Measurements from ENCODE around the gene RACGAP1.
"Not testable (repeated sequence)": the region's sequence is repeated elsewhere in the genome, so short reads cannot be mapped to it uniquely, and the experiment has no call there.

The RACGAP1 gene

GRCh38 chr12:50056639-50056976 is 31.3 kb upstream of the RACGAP1 start:
- no peak for FAIRE-seq

GRCh38 chr12:50055831-50056638 is 30.7 kb upstream of the RACGAP1 start:
- FAIRE-seq = no peak

- FAIRE-seq = no peak
Measured at GRCh38 chr12:50053583-50053982, 28.3 kb upstream of the RACGAP1 start.

GRCh38 chr12:50052964-50053363 is 27.7 kb upstream of the RACGAP1 start:
- FAIRE-seq = no peak

- FAIRE-seq = no peak
Measured at GRCh38 chr12:50052544-50052943, 27.2 kb upstream of the RACGAP1 start.

GRCh38 chr12:50051101-50051806 is 26.0 kb upstream of the RACGAP1 start:
- FAIRE-seq = no peak

GRCh38 chr12:50050410-50051098 is 25.3 kb upstream of the RACGAP1 start:
- FAIRE-seq = no peak

- FAIRE-seq = no peak
Measured at GRCh38 chr12:50050119-50050385, 24.8 kb upstream of the RACGAP1 start.

- FAIRE-seq = no peak
Measured at GRCh38 chr12:50049254-50050118, 24.2 kb upstream of the RACGAP1 start.

- FAIRE-seq = no peak
Measured at GRCh38 chr12:50047693-50048250, 22.5 kb upstream of the RACGAP1 start.

- FAIRE-seq = no peak
Measured at GRCh38 chr12:50043854-50044253, 18.6 kb upstream of the RACGAP1 start.

GRCh38 chr12:50043308-50043707 is 18.0 kb upstream of the RACGAP1 start:
- no peak for FAIRE-seq

- no peak for FAIRE-seq
Measured at GRCh38 chr12:50042693-50043092, 17.4 kb upstream of the RACGAP1 start.

- FAIRE-seq = no peak
Measured at GRCh38 chr12:50041962-50042361, 16.7 kb upstream of the RACGAP1 start.

- no peak for FAIRE-seq
Measured at GRCh38 chr12:50041062-50041860, 16.0 kb upstream of the RACGAP1 start.

GRCh38 chr12:50040657-50041056 is 15.4 kb upstream of the RACGAP1 start:
- no peak for FAIRE-seq

- FAIRE-seq = no peak
Measured at GRCh38 chr12:50039151-50039835, 14.0 kb upstream of the RACGAP1 start.

- FAIRE-seq = no peak
Measured at GRCh38 chr12:50038336-50038735, 13.0 kb upstream of the RACGAP1 start.

GRCh38 chr12:50032854-50033581 is 7.7 kb upstream of the RACGAP1 start:
- no peak for FAIRE-seq

GRCh38 chr12:50032515-50032853 is 7.2 kb upstream of the RACGAP1 start:
- no peak for FAIRE-seq

- not testable (repeated sequence) for FAIRE-seq
Measured at GRCh38 chr12:50030449-50030848, 5.2 kb upstream of the RACGAP1 start.

Measured in islet of Langerhans (tissue), 1 donor.